Ascending aorta (tissue), 2 donors: Measurements from ENCODE around the gene IRF1. TPM values are rescaled to one million over a fixed set of nuclear protein-coding genes. Genes with fewer than 3 reads are reported as not detected.
A peak's percentile ranks its signal among the peaks of the same experiment; 100 is the strongest.

Experiments
- DNase-seq, 2 donors: peaks; one replicate each; pipeline ENCODE4 v3.0.0-alpha.2; 2019; ENCODE audit warnings: low spot score in 2 of 2
- H3K27ac ChIP-seq, 2 donors: fragments of 200-600 bp; sonication (generic); one replicate each; pipeline ENCODE4 v1.5.1; 2016 to 2017; ENCODE audit warnings: mild to moderate bottlenecking in 1 of 2
- H3K27me3 ChIP-seq: fragments of 200-600 bp; sonication (generic); one replicate; pipeline ENCODE4 v1.5.1; 2017
- H3K36me3 ChIP-seq, 2 donors: fragments of 200-600 bp; sonication (generic); one replicate each; pipeline ENCODE4 v1.5.1; 2016
- H3K4me1 ChIP-seq, 2 donors: fragments of 200-600 bp; sonication (generic); one replicate each; pipeline ENCODE4 v1.5.1; 2016 to 2017; ENCODE audit warnings: mild to moderate bottlenecking in 1 of 2
- H3K4me3 ChIP-seq, 2 donors: fragments of 200-600 bp; sonication (generic); one replicate each; pipeline ENCODE4 v1.5.1; 2016 to 2017; ENCODE audit warnings: mild to moderate bottlenecking in 1 of 2
- H3K9me3 ChIP-seq, 2 donors: fragments of 200-600 bp; sonication (generic); one replicate each; pipeline ENCODE4 v1.5.1; 2016
- intact Hi-C: fragments of 100-400 bp; cut with DNase I; formaldehyde crosslinking; loops from one replicate; pipeline ENCODE4 v1.15.1; 2023
- total RNA-seq: library from RNA; depleted of rRNA; stranded (reverse); fragments of >200 nt; gene quantifications from one replicate; pipeline ENCODE4 v1.1.0, GENCODE V29; 2016
- TF ChIP-seq, protein P1 (sequence below), 3 experiments: fragments of 200-600 bp in 2 of 3; fragments of 450-650 bp in 1 of 3; sonication (generic) in 2 of 3; IDR thresholded peaks; one replicate each; pipeline ENCODE4 v1.5.1; 2016 to 2019; ENCODE audit warnings: antibody characterized with exemption in 3 of 3, mild to moderate bottlenecking in 1 of 3, moderate library complexity in 1 of 3

Gene IRF1
- total RNA-seq, 1 donor from 2014 or later, result 57.7 TPM

DNA sequence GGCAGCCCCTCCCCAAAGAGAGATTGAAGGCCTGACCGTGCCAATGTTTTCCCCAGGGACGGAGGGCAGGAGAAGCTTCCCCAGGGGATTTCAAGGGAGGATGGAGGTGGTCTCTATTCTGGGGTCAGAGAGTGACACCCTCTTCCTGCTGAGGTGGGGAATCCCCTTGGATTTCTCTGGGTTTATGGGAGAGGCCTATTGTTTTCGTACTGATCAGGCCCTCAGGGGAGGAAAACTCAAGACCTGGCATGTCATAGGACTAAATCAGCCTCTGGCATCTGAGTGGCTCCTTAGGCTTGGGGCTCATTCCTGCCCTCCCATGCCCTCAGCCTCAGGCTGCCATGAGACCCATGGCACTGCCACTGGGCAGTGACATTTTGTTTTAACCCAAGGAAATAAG lies 44.6 kb downstream of the IRF1 start:
- Histone ChIP-seq H3K27me3 (no peaks in the 10 kb centered on the region), H3K36me3 (peaks cover 0 to 7% of the 10 kb centered on the region in 2 donors), H3K27ac (peak overlapping the region; percentile 35 to 51), H3K4me1 (peaks cover 11 to 22% of the 10 kb centered on the region in 2 donors), H3K9me3 (no peaks in the 10 kb centered on the region), H3K4me3 (no peak overlapping the region)
- TF ChIP-seq, protein P1, sequence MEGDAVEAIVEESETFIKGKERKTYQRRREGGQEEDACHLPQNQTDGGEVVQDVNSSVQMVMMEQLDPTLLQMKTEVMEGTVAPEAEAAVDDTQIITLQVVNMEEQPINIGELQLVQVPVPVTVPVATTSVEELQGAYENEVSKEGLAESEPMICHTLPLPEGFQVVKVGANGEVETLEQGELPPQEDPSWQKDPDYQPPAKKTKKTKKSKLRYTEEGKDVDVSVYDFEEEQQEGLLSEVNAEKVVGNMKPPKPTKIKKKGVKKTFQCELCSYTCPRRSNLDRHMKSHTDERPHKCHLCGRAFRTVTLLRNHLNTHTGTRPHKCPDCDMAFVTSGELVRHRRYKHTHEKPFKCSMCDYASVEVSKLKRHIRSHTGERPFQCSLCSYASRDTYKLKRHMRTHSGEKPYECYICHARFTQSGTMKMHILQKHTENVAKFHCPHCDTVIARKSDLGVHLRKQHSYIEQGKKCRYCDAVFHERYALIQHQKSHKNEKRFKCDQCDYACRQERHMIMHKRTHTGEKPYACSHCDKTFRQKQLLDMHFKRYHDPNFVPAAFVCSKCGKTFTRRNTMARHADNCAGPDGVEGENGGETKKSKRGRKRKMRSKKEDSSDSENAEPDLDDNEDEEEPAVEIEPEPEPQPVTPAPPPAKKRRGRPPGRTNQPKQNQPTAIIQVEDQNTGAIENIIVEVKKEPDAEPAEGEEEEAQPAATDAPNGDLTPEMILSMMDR (IDR thresholded peaks at IDR 0.05), result no peak
- intact Hi-C loops, result no loop called here
- no peak for DNase-seq

DNA sequence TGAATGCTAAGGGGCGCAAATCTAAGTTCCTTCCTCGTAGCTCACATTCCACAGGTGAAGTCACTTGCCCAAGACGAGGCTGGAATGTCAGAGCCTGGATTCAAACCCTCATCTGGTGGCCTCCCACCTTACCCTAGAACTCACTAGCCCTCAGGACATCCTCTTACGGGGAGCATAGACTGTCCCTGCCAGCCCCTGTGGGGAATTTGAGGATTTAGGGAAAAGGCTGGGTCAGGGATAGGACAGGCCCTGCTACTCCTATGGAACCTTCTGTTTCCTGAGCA lies 45.0 kb downstream of the IRF1 start:
- TF ChIP-seq, protein P1 (IDR thresholded peaks at IDR 0.05), result no peak
- peak overlapping the region; percentile 35 to 51 for H3K27ac ChIP-seq
- H3K4me1 ChIP-seq, result peaks cover 11 to 22% of the 10 kb centered on the region in 2 donors
- DNase-seq, result no peak
- intact Hi-C loops, result no loop called here
- H3K36me3 ChIP-seq, result peaks cover 0 to 7% of the 10 kb centered on the region in 2 donors
- H3K4me3 ChIP-seq, result no peak overlapping the region
- no peaks in the 10 kb centered on the region for H3K9me3 ChIP-seq
- H3K27me3 ChIP-seq, result no peaks in the 10 kb centered on the region

DNA sequence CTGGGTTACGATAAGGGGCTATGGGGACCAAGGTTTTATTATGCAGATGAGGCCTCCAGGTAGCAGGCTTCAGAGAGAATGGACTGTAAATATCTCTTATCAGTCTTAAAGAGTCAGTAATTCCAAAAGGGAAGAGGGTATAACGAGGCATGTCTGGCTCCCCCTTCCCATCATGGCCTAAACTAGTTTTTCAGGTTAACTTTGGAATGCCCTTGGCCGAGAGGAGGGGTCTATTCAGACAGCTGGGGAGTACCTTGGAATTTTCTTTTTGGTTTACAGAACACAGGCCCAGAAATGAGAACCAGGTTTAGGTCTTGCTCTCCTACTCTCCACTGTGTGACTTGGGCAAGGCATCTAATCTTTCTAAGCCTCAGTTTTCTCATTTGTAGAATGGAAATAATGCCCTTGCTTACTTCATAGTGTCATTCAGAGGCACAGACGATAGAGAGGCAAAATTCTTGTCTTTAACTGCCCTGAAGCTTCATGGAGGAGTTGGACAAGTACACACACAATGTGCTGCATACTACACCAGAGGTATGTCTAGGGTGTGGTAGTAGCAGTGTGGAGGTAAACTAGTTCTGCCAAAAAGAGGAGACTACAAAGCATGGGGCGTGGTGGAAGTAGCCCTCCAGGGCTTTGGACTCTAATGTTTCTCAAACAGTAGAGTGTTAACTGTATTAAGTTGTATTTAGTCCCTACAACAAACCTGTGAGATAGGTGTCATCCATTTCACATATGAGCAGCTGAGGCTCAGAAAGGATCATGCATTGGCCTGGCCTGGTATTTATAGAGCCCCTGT lies 45.5 kb downstream of the IRF1 start:
- TF ChIP-seq, protein P1 (IDR thresholded peaks at IDR 0.05), result no peak
- Histone ChIP-seq H3K27me3 (no peaks in the 10 kb centered on the region), H3K36me3 (peaks cover 0 to 7% of the 10 kb centered on the region in 2 donors), H3K27ac (peak overlapping the region; percentile 35 to 51), H3K9me3 (no peaks in the 10 kb centered on the region), H3K4me3 (no peak overlapping the region), H3K4me1 (peaks cover 11 to 22% of the 10 kb centered on the region in 2 donors)
- intact Hi-C loops, result no loop called here
- DNase-seq, result no peak

DNA sequence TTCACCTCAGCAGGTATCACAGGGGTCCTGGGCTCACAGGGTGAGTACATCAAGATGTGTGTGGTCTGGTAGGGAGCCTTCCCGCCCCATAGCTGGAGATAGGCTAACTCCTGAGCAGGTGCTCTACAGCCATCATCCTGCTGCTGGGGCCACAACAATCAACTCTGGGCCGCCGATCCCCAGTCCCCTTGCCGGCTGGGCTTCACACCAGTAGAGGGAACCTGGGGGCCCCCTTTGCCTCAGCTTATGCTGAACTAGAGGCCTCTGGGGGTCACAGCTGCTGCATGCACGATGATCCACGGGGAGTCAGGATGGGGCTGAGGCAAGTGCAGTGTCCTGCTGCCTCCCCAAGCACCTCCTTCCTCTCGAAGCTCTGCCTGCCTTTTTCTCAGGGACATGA lies 46.5 kb downstream of the IRF1 start:
- no peak for DNase-seq
- Histone ChIP-seq H3K36me3 (no peaks in the 10 kb centered on the region), H3K9me3 (no peaks in the 10 kb centered on the region), H3K4me3 (no peak overlapping the region), H3K27me3 (no peaks in the 10 kb centered on the region), H3K4me1 (peaks cover 11 to 31% of the 10 kb centered on the region in 2 donors), H3K27ac (peak overlapping the region in 1 of 2 donors; percentile 3)
- TF ChIP-seq, protein P1 (IDR thresholded peaks at IDR 0.05), result no peak
- intact Hi-C loops, result no loop called here

DNA sequence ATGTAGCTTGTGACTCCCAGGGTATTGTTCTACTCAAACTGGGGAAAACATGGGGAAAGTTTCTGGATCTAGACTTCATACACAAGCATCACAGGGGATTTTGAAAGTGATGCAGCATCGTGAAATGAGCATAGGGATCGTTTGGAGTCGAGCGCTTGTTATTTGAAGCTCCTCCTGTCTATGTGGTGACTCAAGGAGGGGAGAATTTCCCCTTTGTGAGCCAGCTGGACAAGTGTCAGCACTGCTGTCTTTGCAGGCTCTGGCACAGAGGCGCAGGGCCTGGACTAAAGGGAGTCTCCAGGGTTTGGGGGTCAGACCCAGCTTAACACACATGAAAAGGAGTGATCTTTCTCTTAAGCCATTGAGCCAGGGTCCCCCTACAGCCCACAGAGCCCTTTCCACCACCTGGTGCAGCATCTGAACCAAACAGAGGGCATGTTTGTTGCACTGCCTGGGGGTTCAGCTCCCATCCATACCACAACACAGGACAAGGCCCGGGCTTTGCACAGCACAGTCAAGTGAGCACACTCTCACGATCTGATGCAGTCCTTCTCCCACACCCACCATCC lies 51.0 kb downstream of the IRF1 start:
- H3K27me3 ChIP-seq, result no peaks in the 10 kb centered on the region
- no peaks in the 10 kb centered on the region for H3K36me3 ChIP-seq
- peak in 1 of 2 donors; percentile 89 for DNase-seq
- TF ChIP-seq, protein P1 (IDR thresholded peaks at IDR 0.05), result no peak
- intact Hi-C loops, result loop anchor here (2.0 kb wide), 1 partner anchor 51 kb away; the partner anchor contains the start of gene IRF1
- peaks cover 19 to 36% of the 10 kb centered on the region in 2 donors for H3K4me1 ChIP-seq
- peak overlapping the region; percentile 26 to 59 for H3K27ac ChIP-seq
- H3K4me3 ChIP-seq, result no peak overlapping the region
- H3K9me3 ChIP-seq, result no peaks in the 10 kb centered on the region
